Fibroblast of lung (primary cell): ENCODE measurements around the gene CCDC171. TPM values are rescaled to one million over a fixed set of nuclear protein-coding genes. Genes with fewer than 3 reads are reported as not detected.

ENCODE experiments used
- DNase-seq, 2 donors: peaks; one replicate each; pipeline versions ENCODE4 v3.0.0 to v3.0.0-alpha.2; 2010; ENCODE audit warnings: low read depth in 2 of 2
- H2AFZ ChIP-seq: 2 replicates; pipeline ENCODE4 v1.5.1; 2012; ENCODE audit warnings: low read length, control low read depth, inconsistent platforms
- H3K27ac ChIP-seq: 2 replicates; pipeline ENCODE4 v1.5.1; 2011; ENCODE audit warnings: low read length, control low read depth; ENCODE audit not compliant: insufficient read depth
- H3K27me3 ChIP-seq: 2 replicates; pipeline ENCODE4 v1.5.1; 2011; ENCODE audit warnings: mild to moderate bottlenecking, low read length; ENCODE audit not compliant: control insufficient read depth, insufficient read depth
- H3K36me3 ChIP-seq: 2 replicates; pipeline ENCODE4 v1.5.1; 2011; ENCODE audit warnings: low read length; ENCODE audit not compliant: control insufficient read depth, insufficient read depth
- H3K4me1 ChIP-seq: 2 replicates; pipeline ENCODE4 v1.5.1; 2011; ENCODE audit warnings: low read length; ENCODE audit not compliant: control insufficient read depth, insufficient read depth; ENCODE audit errors: extremely low read depth
- H3K4me2 ChIP-seq: 2 replicates; pipeline ENCODE4 v1.5.1; 2011; ENCODE audit warnings: low read length, control low read depth; ENCODE audit not compliant: insufficient read depth; ENCODE audit errors: extremely low read depth
- H3K4me3 ChIP-seq, 4 experiments: fragments of 200-600 bp in 1 of 4; sonication (generic) in 1 of 4; replicated peaks in 1 of 4; 2 replicates each; pipeline ENCODE4 v1.5.1; 2011 to 2016; ENCODE audit warnings: low read length in 4 of 4, low read depth in 3 of 4, mild to moderate bottlenecking in 3 of 4, control low read depth in 2 of 4, inconsistent platforms in 1 of 4, mixed read lengths in 1 of 4; ENCODE audit not compliant: insufficient read depth in 1 of 4; ENCODE audit errors: control extremely low read depth in 1 of 4
- H3K79me2 ChIP-seq: 2 replicates; pipeline ENCODE4 v1.5.1; 2012; ENCODE audit warnings: mild to moderate bottlenecking, low read length, inconsistent platforms; ENCODE audit not compliant: control insufficient read depth, insufficient read depth
- H3K9ac ChIP-seq: 2 replicates; pipeline ENCODE4 v1.5.1; 2011; ENCODE audit warnings: mild to moderate bottlenecking, low read length, control low read depth; ENCODE audit not compliant: insufficient read depth
- H3K9me3 ChIP-seq: 2 replicates; pipeline ENCODE4 v1.5.1; 2012; ENCODE audit warnings: low read depth, low read length; ENCODE audit not compliant: control insufficient read depth, insufficient read depth
- H4K20me1 ChIP-seq: 2 replicates; pipeline ENCODE4 v1.5.1; 2011; ENCODE audit warnings: low read length; ENCODE audit not compliant: control insufficient read depth, insufficient read depth; ENCODE audit errors: extremely low read depth
- CTCF ChIP-seq, 2 donors: IDR thresholded peaks in 1 of 2; conservative IDR thresholded peaks in 1 of 2; 1 replicate in 1 of 2; 2 replicates in 1 of 2; pipeline ENCODE4 v1.5.1; 2011 to 2012; ENCODE audit warnings: low read length in 2 of 2, control low read depth in 1 of 2, inconsistent platforms in 1 of 2, low read depth in 1 of 2, mild to moderate bottlenecking in 1 of 2
- EZH2 ChIP-seq: IDR thresholded peaks from 2 replicates; pipeline ENCODE4 v1.5.1; 2012; ENCODE audit warnings: low read length, control low read depth, mild to moderate bottlenecking; ENCODE audit errors: missing control alignments
- polyA plus RNA-seq, 2 donors: library from polyadenylated mRNA; depleted of rRNA in 1 of 2; stranded (reverse) in 1 of 2; unstranded in 1 of 2; fragments of >200 nt; gene quantifications; 2 replicates each; pipeline ENCODE4 v1.2.1, GENCODE V29; 2011 to 2012; ENCODE audit warnings: missing spikeins in 1 of 2
- total RNA-seq: library from RNA; depleted of rRNA; stranded (reverse); fragments of >200 nt; gene quantifications from 2 replicates; pipeline ENCODE4 v1.2.1, GENCODE V29; 2014

Gene CCDC171
- total and polyA plus RNA-seq, 2 donors (not counting 1 experiment from before 2014, with no cell fraction given) = 0.62 to 4.8 TPM

GRCh38 chr9:15966471-15966870, 413.6 kb downstream of the CCDC171 start:
- no peaks in the 10 kb centered on the region for H3K27me3 ChIP-seq
- no peak overlapping the region for H3K27ac ChIP-seq
- no peaks in the 10 kb centered on the region for H3K9me3 ChIP-seq
- no peaks in the 10 kb centered on the region for H4K20me1 ChIP-seq
- no peaks in the 10 kb centered on the region for H3K79me2 ChIP-seq
- no peak overlapping the region for H3K9ac ChIP-seq
- H3K4me1 ChIP-seq = no peaks in the 10 kb centered on the region
- no peak overlapping the region for H3K4me3 ChIP-seq
- H2AFZ ChIP-seq = no peak overlapping the region
- no peak for TF ChIP-seq EZH2
- no peak for TF ChIP-seq CTCF (conservative IDR thresholded peaks at IDR 0.05 in 1 of 2, IDR thresholded peaks at IDR 0.05 in 1 of 2; ENCODE audit: low read depth in 1 of 2, low read length in 2 of 2)
- H3K36me3 ChIP-seq = no peaks in the 10 kb centered on the region
- no peak for DNase-seq
- no peak overlapping the region for H3K4me2 ChIP-seq

- H3K27ac ChIP-seq = no peak overlapping the region
- H2AFZ ChIP-seq = no peak overlapping the region
- DNase-seq = peak in 1 of 2 donors; percentile 15
- no peaks in the 10 kb centered on the region for H4K20me1 ChIP-seq
- H3K9ac ChIP-seq = no peak overlapping the region
- H3K27me3 ChIP-seq = no peaks in the 10 kb centered on the region
- no peaks in the 10 kb centered on the region for H3K9me3 ChIP-seq
- H3K4me2 ChIP-seq = no peak overlapping the region
- H3K4me1 ChIP-seq = no peaks in the 10 kb centered on the region
- TF ChIP-seq EZH2 = no peak
- TF ChIP-seq CTCF (conservative IDR thresholded peaks at IDR 0.05 in 1 of 2, IDR thresholded peaks at IDR 0.05 in 1 of 2; ENCODE audit: low read depth in 1 of 2, low read length in 2 of 2) = no peak
- H3K79me2 ChIP-seq = no peaks in the 10 kb centered on the region
- H3K4me3 ChIP-seq = no peak overlapping the region
- no peaks in the 10 kb centered on the region for H3K36me3 ChIP-seq
These were observed 414.2 kb downstream of the CCDC171 start for GRCh38 chr9:15967068-15967467.

GRCh38 chr9:15972760-15973159, 419.9 kb downstream of the CCDC171 start:
- Histone ChIP-seq H3K27ac (no peak overlapping the region), H3K9me3 (no peaks in the 10 kb centered on the region), H3K9ac (no peak overlapping the region), H3K4me3 (no peak overlapping the region), H3K4me2 (no peak overlapping the region), H2AFZ (no peak overlapping the region), H3K4me1 (no peaks in the 10 kb centered on the region), H3K36me3 (no peaks in the 10 kb centered on the region), H3K27me3 (no peaks in the 10 kb centered on the region), H4K20me1 (no peaks in the 10 kb centered on the region), H3K79me2 (no peaks in the 10 kb centered on the region)
- peak in 1 of 2 donors; percentile 4 for DNase-seq
- no peak for TF ChIP-seq CTCF (conservative IDR thresholded peaks at IDR 0.05 in 1 of 2, IDR thresholded peaks at IDR 0.05 in 1 of 2; ENCODE audit: low read depth in 1 of 2, low read length in 2 of 2)
- no peak for TF ChIP-seq EZH2
